ENCODE results near the gene HNRNPA1L2.

DNA sequence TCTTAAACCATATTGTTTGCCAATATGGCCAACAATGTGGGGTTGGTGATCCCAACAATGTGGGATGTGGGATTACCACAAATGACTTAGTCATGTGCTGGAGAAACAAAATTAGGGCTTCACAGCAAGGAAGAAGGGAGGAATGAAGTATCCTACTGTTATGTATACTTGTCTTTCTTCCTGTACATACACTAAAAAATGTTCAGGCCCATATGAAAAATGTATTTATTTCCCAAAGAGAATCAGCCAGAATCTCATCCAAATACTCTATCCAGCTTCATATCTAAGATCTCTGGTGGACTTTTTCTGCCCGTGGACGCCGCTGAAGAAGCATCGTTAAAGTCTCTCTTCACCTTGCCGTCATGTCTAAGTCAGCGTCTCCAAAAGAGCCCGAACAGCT is at the start of gene HNRNPA1L2:
- TF ChIP-seq CTCF (conservative IDR thresholded peaks at IDR 0.05; ENCODE audit: low read length) = no peak
- no peak for TF ChIP-seq EZH2phosphoT487 (IDR thresholded peaks at IDR 0.05; ENCODE audit: borderline replicate concordance)
